ENCODE data around the gene HLA-DQA2. TPM values are rescaled to one million over a fixed set of nuclear protein-coding genes. Genes with fewer than 3 reads are reported as not detected.

HLA-DQA2 gene
- total and polyA plus RNA-seq, 4 donors = 0.16 to 0.32 (median 0.23) TPM; not detected in 1

DNA sequence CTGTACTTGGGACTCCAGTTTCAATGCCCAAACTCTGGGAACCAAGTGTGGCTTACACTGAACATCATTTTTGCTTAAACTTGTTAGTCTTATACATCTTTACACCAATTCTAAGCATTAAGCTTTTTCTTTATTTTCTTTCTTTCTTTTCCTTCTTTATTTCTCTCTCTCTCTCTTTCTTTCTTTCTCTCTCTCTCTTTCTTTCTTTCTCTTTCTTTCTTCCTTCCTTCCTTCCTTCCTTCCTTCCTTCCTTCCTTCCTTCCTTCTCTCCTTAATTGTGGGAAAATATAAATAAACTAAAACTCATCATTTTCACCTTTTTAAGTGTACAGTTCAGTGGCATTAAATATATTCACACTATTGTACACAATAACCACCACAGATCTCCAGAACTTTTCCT is 31.6 kb upstream of the HLA-DQA2 start:
- Histone ChIP-seq H3K4me1 (ENCODE audit: control insufficient read depth in 4 of 4, insufficient read depth in 4 of 4, low read length in 3 of 4) (no peaks in the 10 kb centered on the region), H3K27me3 (ENCODE audit: control insufficient read depth in 4 of 4, insufficient read depth in 4 of 4, low read length in 3 of 4) (no peaks in the 10 kb centered on the region)
- no peak for DNase-seq (ENCODE audit: low spot score)

DNA sequence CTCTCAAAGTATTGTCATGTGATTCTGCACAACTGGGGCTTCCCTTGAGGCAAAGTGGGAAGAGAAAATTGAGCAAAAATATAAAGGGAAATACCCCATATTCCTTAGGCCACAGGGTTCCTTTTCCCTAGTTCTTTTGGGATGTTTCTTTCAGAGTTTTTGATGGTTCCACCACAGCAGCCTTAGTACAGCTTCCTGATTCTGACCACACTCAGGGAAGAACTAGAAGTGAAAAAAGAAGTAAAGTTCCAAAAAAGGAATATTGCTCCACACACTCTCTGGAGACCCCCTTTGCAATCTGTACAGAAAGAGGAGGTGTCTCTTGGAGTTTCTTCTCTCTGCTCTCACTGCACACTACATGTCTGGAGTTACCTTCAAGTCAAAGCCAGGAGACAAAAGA is 27.9 kb upstream of the HLA-DQA2 start:
- Histone ChIP-seq H3K4me1 (ENCODE audit: control insufficient read depth in 4 of 4, insufficient read depth in 4 of 4, low read length in 3 of 4) (no peaks in the 10 kb centered on the region), H3K27ac (ENCODE audit: low read depth in 1 of 2, low read length in 2 of 2) (no peak overlapping the region), H3K9ac (ENCODE audit: low read depth in 1 of 2, low read length in 2 of 2) (no peak overlapping the region), H3K9me3 (ENCODE audit: control insufficient read depth in 4 of 4, low read length in 3 of 4) (no peaks in the 10 kb centered on the region), H3K4me3 (ENCODE audit: low read depth in 1 of 3, low read length in 3 of 3) (no peak overlapping the region), H3K27me3 (ENCODE audit: control insufficient read depth in 4 of 4, insufficient read depth in 4 of 4, low read length in 3 of 4) (peaks cover 0 to 2% (median 0%) of the 10 kb centered on the region in 4 donors), H3K36me3 (ENCODE audit: control insufficient read depth in 4 of 4, insufficient read depth in 3 of 4, low read depth in 1 of 4, low read length in 3 of 4) (no peaks in the 10 kb centered on the region)
- TF ChIP-seq SP1 (IDR thresholded peaks at IDR 0.05) (no peak), EGR1 (IDR thresholded peaks at IDR 0.05; ENCODE audit: low read depth in 2 of 2) (no peak), TAF1 (conservative IDR thresholded peaks at IDR 0.05) (no peak), YY1 (IDR thresholded peaks at IDR 0.05) (no peak)
- TF ChIP-seq, protein P1, sequence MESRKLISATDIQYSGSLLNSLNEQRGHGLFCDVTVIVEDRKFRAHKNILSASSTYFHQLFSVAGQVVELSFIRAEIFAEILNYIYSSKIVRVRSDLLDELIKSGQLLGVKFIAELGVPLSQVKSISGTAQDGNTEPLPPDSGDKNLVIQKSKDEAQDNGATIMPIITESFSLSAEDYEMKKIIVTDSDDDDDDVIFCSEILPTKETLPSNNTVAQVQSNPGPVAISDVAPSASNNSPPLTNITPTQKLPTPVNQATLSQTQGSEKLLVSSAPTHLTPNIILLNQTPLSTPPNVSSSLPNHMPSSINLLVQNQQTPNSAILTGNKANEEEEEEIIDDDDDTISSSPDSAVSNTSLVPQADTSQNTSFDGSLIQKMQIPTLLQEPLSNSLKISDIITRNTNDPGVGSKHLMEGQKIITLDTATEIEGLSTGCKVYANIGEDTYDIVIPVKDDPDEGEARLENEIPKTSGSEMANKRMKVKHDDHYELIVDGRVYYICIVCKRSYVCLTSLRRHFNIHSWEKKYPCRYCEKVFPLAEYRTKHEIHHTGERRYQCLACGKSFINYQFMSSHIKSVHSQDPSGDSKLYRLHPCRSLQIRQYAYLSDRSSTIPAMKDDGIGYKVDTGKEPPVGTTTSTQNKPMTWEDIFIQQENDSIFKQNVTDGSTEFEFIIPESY (IDR thresholded peaks at IDR 0.05) = no peak
- TF ChIP-seq, protein P2, sequence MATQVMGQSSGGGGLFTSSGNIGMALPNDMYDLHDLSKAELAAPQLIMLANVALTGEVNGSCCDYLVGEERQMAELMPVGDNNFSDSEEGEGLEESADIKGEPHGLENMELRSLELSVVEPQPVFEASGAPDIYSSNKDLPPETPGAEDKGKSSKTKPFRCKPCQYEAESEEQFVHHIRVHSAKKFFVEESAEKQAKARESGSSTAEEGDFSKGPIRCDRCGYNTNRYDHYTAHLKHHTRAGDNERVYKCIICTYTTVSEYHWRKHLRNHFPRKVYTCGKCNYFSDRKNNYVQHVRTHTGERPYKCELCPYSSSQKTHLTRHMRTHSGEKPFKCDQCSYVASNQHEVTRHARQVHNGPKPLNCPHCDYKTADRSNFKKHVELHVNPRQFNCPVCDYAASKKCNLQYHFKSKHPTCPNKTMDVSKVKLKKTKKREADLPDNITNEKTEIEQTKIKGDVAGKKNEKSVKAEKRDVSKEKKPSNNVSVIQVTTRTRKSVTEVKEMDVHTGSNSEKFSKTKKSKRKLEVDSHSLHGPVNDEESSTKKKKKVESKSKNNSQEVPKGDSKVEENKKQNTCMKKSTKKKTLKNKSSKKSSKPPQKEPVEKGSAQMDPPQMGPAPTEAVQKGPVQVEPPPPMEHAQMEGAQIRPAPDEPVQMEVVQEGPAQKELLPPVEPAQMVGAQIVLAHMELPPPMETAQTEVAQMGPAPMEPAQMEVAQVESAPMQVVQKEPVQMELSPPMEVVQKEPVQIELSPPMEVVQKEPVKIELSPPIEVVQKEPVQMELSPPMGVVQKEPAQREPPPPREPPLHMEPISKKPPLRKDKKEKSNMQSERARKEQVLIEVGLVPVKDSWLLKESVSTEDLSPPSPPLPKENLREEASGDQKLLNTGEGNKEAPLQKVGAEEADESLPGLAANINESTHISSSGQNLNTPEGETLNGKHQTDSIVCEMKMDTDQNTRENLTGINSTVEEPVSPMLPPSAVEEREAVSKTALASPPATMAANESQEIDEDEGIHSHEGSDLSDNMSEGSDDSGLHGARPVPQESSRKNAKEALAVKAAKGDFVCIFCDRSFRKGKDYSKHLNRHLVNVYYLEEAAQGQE (IDR thresholded peaks at IDR 0.05) = no peak
- DNase-seq (ENCODE audit: low spot score) = no peak

More for the DNA sequence above, 31.6 kb upstream of the HLA-DQA2 start:
- no peak overlapping the region for H3K4me3 ChIP-seq (ENCODE audit: low read depth in 1 of 3, low read length in 3 of 3)
- H3K27ac ChIP-seq (ENCODE audit: low read depth in 1 of 2, low read length in 2 of 2) = no peak overlapping the region
- no peaks in the 10 kb centered on the region for H3K36me3 ChIP-seq (ENCODE audit: control insufficient read depth in 4 of 4, insufficient read depth in 3 of 4, low read depth in 1 of 4, low read length in 3 of 4)
- H3K9ac ChIP-seq (ENCODE audit: low read depth in 1 of 2, low read length in 2 of 2) = no peak overlapping the region
- no peak for TF ChIP-seq RXRA (IDR thresholded peaks at IDR 0.05)
- no peak for TF ChIP-seq HNF4A (conservative IDR thresholded peaks at IDR 0.05)
- no peak for TF ChIP-seq HNF4G (IDR thresholded peaks at IDR 0.05)
- no peaks in the 10 kb centered on the region for H3K9me3 ChIP-seq (ENCODE audit: control insufficient read depth in 4 of 4, low read length in 3 of 4)

DNA sequence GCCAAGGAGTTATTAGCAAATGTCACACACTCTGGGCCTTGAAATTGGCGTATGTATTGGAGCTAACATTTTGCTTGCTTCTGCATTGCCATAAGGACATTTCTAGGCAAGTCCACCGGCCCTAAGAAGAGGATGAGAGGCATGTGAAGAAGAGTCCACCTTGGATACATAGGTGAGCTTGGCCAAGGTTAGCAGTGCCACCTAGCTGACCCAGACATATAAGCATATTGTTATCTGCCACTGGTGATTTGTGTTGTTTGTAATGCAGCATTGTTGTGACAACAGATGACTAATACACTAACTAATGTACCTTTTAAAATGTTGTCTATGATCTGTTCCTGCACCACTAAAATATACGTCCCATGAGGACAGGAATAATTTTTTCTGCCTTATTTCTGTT is 24.8 kb upstream of the HLA-DQA2 start:
- no peak for DNase-seq (ENCODE audit: low spot score)
- TF ChIP-seq FOXA2 (IDR thresholded peaks at IDR 0.05) (no peak), GABPA (IDR thresholded peaks at IDR 0.05 in 1 of 2, conservative IDR thresholded peaks at IDR 0.05 in 1 of 2) (no peak), EGR1 (IDR thresholded peaks at IDR 0.05; ENCODE audit: low read depth in 2 of 2) (no peak), SP1 (IDR thresholded peaks at IDR 0.05) (no peak), YY1 (IDR thresholded peaks at IDR 0.05) (no peak), RXRA (IDR thresholded peaks at IDR 0.05) (no peak)
- TF ChIP-seq, protein P2 (IDR thresholded peaks at IDR 0.05) = no peak
- Histone ChIP-seq H3K27me3 (ENCODE audit: control insufficient read depth in 4 of 4, insufficient read depth in 4 of 4, low read length in 3 of 4) (peaks cover 0 to 2% (median 0%) of the 10 kb centered on the region in 4 donors), H3K36me3 (ENCODE audit: control insufficient read depth in 4 of 4, insufficient read depth in 3 of 4, low read depth in 1 of 4, low read length in 3 of 4) (no peaks in the 10 kb centered on the region), H3K4me1 (ENCODE audit: control insufficient read depth in 4 of 4, insufficient read depth in 4 of 4, low read length in 3 of 4) (no peaks in the 10 kb centered on the region), H3K9me3 (ENCODE audit: control insufficient read depth in 4 of 4, low read length in 3 of 4) (no peaks in the 10 kb centered on the region), H3K4me3 (ENCODE audit: low read depth in 1 of 3, low read length in 3 of 3) (no peak overlapping the region), H3K9ac (ENCODE audit: low read depth in 1 of 2, low read length in 2 of 2) (no peak overlapping the region), H3K27ac (ENCODE audit: low read depth in 1 of 2, low read length in 2 of 2) (no peak overlapping the region)
- 91% methylated on average over 3 of the region's 3 CpGs for WGBS

All from liver (tissue), 9 donors.